HepG2 (cell line): Measurements from ENCODE around the gene GPLD1. TPM values are rescaled to one million over a fixed set of nuclear protein-coding genes. Genes with fewer than 3 reads are reported as not detected.

ENCODE experiments used
- AKAP8 ChIP-seq: sonication (generic); formaldehyde crosslinking; IDR thresholded peaks from 2 replicates; pipeline ENCODE4 v1.5.1; 2020; ENCODE audit warnings: mild to moderate bottlenecking, missing genetic modification reagents
- CENPX ChIP-seq: sonication (generic); formaldehyde crosslinking; IDR thresholded peaks from 2 replicates; pipeline ENCODE4 v1.9.0; 2021; ENCODE audit warnings: mild to moderate bottlenecking, missing genetic modification reagents, moderate library complexity
- FOXK1 ChIP-seq: sonication (generic); formaldehyde crosslinking; IDR thresholded peaks from 2 replicates; pipeline ENCODE4 v1.4.0; 2020; ENCODE audit warnings: low read depth, missing genetic modification reagents, borderline replicate concordance
- GFI1 ChIP-seq: sonication (generic); formaldehyde crosslinking; IDR thresholded peaks from 2 replicates; pipeline ENCODE4 v1.5.0; 2020; ENCODE audit warnings: missing genetic modification reagents, mild to moderate bottlenecking, borderline replicate concordance
- KLF9 ChIP-seq: IDR thresholded peaks from 2 replicates; pipeline ENCODE4 v1.6.1; 2016; ENCODE audit warnings: low read depth
- MAFK ChIP-seq, 2 experiments: IDR thresholded peaks in 1 of 2; conservative IDR thresholded peaks in 1 of 2; 2 replicates each; pipeline ENCODE4 v1.6.1; 2011; ENCODE audit warnings: improper control_type of control experiment in 2 of 2, low read length in 2 of 2
- ZBTB43 ChIP-seq: sonication (generic); formaldehyde crosslinking; conservative IDR thresholded peaks from 2 replicates; pipeline ENCODE4 v1.4.0; 2020; ENCODE audit warnings: missing genetic modification reagents
- ZBTB7A ChIP-seq: sonication (generic); formaldehyde crosslinking; IDR thresholded peaks from 2 replicates; pipeline ENCODE4 v1.8.0; 2022; ENCODE audit warnings: mild to moderate bottlenecking, missing genetic modification reagents
- ZNF18 ChIP-seq: sonication (generic); formaldehyde crosslinking; IDR thresholded peaks from 2 replicates; pipeline ENCODE4 v1.8.0; 2022; ENCODE audit warnings: mild to moderate bottlenecking, missing genetic modification reagents; ENCODE audit not compliant: insufficient replicate concordance
- ZNF790 ChIP-seq: sonication (generic); formaldehyde crosslinking; IDR thresholded peaks from 2 replicates; pipeline ENCODE4 v1.8.0; 2022; ENCODE audit warnings: missing genetic modification reagents, mild to moderate bottlenecking, borderline replicate concordance
- ZNF891 ChIP-seq: sonication (generic); formaldehyde crosslinking; IDR thresholded peaks from 2 replicates; pipeline ENCODE4 v1.5.0; 2020; ENCODE audit warnings: mild to moderate bottlenecking, missing genetic modification reagents
- ZSCAN30 ChIP-seq: sonication (generic); formaldehyde crosslinking; IDR thresholded peaks from 2 replicates; pipeline ENCODE4 v1.5.0; 2020; ENCODE audit warnings: mild to moderate bottlenecking, missing genetic modification reagents
- polyA plus RNA-seq, 8 experiments: library from polyadenylated mRNA; depleted of rRNA in 3 of 8; stranded (reverse) in 7 of 8; unstranded in 1 of 8; fragments of >200 nt; fragmentation: Illumina TruSeq in 4 of 8; extraction: Trizol in 4 of 8; gene quantifications; 2 replicates each; pipeline versions ENCODE4 v1.2.1 to v1.2.3, GENCODE V29; 2011 to 2016; ENCODE audit warnings: low read depth in 4 of 8, missing spikeins in 1 of 8, mixed read lengths in 1 of 8; ENCODE audit not compliant: insufficient read depth in 1 of 8
- total RNA-seq, 5 experiments: library from RNA; depleted of rRNA; stranded (reverse); fragments of >200 nt; fragmentation: Illumina TruSeq; extraction: Trizol; gene quantifications; 2 replicates each; pipeline ENCODE4 v1.2.3, GENCODE V29; 2016; ENCODE audit warnings: low read depth in 1 of 5
- TF ChIP-seq, protein P1 (sequence below): sonication (generic); formaldehyde crosslinking; IDR thresholded peaks from 2 replicates; pipeline ENCODE4 v1.5.1; 2020; ENCODE audit warnings: mild to moderate bottlenecking, missing genetic modification reagents, borderline replicate concordance
- TF ChIP-seq, protein P2 (sequence below), 2 experiments: sonication (generic) in 1 of 2; formaldehyde crosslinking in 1 of 2; IDR thresholded peaks; 2 replicates each; pipeline versions ENCODE4 v1.4.0 to v1.6.1; 2016 to 2020; ENCODE audit warnings: borderline replicate concordance in 1 of 2, low read depth in 1 of 2, mild to moderate bottlenecking in 1 of 2, missing genetic modification reagents in 1 of 2

GPLD1 gene
- total and polyA plus RNA-seq, 2 of the 13 experiments (the other 11 are each of a cell fraction or from before 2014, with no cell fraction given) = 6.2 to 7.6 TPM

DNA sequence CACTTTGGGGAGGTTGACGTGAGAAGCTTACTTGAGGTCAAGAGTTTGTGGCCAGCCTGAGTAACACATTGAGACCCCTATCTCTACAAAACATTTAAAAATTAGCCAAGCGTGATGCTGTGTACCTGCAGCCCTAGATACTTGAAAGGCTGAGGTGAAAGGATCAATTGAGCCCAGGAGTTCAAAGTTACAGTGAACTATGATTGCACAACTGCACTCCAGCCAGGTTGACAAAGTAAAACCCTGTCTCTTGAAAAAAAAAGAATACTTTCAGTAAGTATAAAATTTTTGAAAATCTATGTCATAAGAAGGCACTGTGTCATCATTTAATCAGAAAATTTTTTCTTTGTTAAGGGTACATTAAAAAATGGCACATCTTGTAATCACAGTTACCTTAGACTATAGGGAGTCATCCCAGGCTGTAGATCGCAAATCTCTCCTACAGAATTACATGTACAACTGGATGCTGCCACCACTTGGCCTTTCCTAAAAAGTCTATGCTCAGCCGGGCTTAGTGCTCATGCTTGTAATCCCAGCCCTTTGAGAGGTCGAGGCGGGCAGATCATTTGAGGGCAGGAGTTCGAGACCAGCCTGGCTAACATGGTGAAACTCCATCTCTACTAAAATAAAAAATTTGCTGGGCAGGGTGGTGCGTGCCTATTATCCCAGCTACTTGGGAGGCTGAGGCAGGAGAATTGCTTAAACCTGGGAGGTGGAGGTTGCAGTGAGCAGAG is 103.7 kb downstream of the GPLD1 start (continued):
- TF ChIP-seq ZNF18 (CRISPR knock-in tag) = peak; percentile 57
- TF ChIP-seq ZNF790 (CRISPR knock-in tag) = no peak
- 0 out of 2 replicates have a peak, but pooled peaks have one; percentile 54 for TF ChIP-seq KLF9
- TF ChIP-seq GFI1 (CRISPR knock-in tag) = peak; percentile 95
- 0 out of 2 replicates have a peak, but pooled peaks have one; percentile 57 for TF ChIP-seq ZBTB43 (CRISPR knock-in tag)
- peak; percentile 95 for TF ChIP-seq FOXK1 (CRISPR knock-in tag)
- no peak for TF ChIP-seq AKAP8 (CRISPR knock-in tag)
- TF ChIP-seq ZSCAN30 = 0 out of 2 replicates have a peak, but pooled peaks have one; percentile 64
- peak; percentile 65; the same call in 1 of the 2 replicates for TF ChIP-seq ZBTB7A
- no peak for TF ChIP-seq CENPX (CRISPR knock-in tag)
- TF ChIP-seq, protein P1, sequence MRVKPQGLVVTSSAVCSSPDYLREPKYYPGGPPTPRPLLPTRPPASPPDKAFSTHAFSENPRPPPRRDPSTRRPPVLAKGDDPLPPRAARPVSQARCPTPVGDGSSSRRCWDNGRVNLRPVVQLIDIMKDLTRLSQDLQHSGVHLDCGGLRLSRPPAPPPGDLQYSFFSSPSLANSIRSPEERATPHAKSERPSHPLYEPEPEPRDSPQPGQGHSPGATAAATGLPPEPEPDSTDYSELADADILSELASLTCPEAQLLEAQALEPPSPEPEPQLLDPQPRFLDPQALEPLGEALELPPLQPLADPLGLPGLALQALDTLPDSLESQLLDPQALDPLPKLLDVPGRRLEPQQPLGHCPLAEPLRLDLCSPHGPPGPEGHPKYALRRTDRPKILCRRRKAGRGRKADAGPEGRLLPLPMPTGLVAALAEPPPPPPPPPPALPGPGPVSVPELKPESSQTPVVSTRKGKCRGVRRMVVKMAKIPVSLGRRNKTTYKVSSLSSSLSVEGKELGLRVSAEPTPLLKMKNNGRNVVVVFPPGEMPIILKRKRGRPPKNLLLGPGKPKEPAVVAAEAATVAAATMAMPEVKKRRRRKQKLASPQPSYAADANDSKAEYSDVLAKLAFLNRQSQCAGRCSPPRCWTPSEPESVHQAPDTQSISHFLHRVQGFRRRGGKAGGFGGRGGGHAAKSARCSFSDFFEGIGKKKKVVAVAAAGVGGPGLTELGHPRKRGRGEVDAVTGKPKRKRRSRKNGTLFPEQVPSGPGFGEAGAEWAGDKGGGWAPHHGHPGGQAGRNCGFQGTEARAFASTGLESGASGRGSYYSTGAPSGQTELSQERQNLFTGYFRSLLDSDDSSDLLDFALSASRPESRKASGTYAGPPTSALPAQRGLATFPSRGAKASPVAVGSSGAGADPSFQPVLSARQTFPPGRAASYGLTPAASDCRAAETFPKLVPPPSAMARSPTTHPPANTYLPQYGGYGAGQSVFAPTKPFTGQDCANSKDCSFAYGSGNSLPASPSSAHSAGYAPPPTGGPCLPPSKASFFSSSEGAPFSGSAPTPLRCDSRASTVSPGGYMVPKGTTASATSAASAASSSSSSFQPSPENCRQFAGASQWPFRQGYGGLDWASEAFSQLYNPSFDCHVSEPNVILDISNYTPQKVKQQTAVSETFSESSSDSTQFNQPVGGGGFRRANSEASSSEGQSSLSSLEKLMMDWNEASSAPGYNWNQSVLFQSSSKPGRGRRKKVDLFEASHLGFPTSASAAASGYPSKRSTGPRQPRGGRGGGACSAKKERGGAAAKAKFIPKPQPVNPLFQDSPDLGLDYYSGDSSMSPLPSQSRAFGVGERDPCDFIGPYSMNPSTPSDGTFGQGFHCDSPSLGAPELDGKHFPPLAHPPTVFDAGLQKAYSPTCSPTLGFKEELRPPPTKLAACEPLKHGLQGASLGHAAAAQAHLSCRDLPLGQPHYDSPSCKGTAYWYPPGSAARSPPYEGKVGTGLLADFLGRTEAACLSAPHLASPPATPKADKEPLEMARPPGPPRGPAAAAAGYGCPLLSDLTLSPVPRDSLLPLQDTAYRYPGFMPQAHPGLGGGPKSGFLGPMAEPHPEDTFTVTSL (CRISPR knock-in tag) = peak; percentile 99
- TF ChIP-seq, protein P2, sequence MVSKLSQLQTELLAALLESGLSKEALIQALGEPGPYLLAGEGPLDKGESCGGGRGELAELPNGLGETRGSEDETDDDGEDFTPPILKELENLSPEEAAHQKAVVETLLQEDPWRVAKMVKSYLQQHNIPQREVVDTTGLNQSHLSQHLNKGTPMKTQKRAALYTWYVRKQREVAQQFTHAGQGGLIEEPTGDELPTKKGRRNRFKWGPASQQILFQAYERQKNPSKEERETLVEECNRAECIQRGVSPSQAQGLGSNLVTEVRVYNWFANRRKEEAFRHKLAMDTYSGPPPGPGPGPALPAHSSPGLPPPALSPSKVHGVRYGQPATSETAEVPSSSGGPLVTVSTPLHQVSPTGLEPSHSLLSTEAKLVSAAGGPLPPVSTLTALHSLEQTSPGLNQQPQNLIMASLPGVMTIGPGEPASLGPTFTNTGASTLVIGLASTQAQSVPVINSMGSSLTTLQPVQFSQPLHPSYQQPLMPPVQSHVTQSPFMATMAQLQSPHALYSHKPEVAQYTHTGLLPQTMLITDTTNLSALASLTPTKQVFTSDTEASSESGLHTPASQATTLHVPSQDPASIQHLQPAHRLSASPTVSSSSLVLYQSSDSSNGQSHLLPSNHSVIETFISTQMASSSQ (IDR thresholded peaks at IDR 0.05; ENCODE audit: low read depth) = peak; percentile 98
- TF ChIP-seq, protein P2 (CRISPR knock-in tag; IDR thresholded peaks at IDR 0.05; ENCODE audit: borderline replicate concordance) = peak; percentile 98
- TF ChIP-seq MAFK (conservative IDR thresholded peaks at IDR 0.05 in 1 of 2, IDR thresholded peaks at IDR 0.05 in 1 of 2; ENCODE audit: low read length in 2 of 2) = 0 out of 4 replicates have a peak, but pooled peaks of 1 of the 2 experiments have one; percentile 0
- no peak for TF ChIP-seq ZNF891 (CRISPR knock-in tag)
